ENCODE results near the gene NT5DC1. TPM values are rescaled to one million over a fixed set of nuclear protein-coding genes. Genes with fewer than 3 reads are reported as not detected.

NT5DC1 gene
- total and polyA plus RNA-seq, 2 donors (not counting 1 experiment from before 2014, with no cell fraction given): 26.4 to 54.8 TPM

- intact Hi-C loops (cut with micrococcal nuclease): no loop called here
- POLR2A ChIA-PET: no interaction called here
- DNase-seq: no peak
- Histone ChIP-seq H3K79me2 (ENCODE audit: control insufficient read depth, insufficient read depth, low read length) (no peaks in the 10 kb centered on the region), H3K4me2 (replicated peaks; ENCODE audit: low read depth, low read length, poor library complexity, severe bottlenecking) (no peak overlapping the region), H3K27ac (ENCODE audit: low read length in 2 of 2) (no peak overlapping the region), H3K27me3 (replicated peaks in 1 of 4; ENCODE audit: control extremely low read depth in 1 of 4, control insufficient read depth in 3 of 4, insufficient read depth in 4 of 4, low read length in 3 of 4) (no peaks in the 10 kb centered on the region), H3K36me3 (replicated peaks in 1 of 2; ENCODE audit: control extremely low read depth in 1 of 2, control insufficient read depth in 1 of 2, extremely low read depth in 1 of 2, insufficient read depth in 2 of 2, low read length in 1 of 2) (peaks cover 2 to 4% of the 10 kb centered on the region in 2 experiments), H3K4me3 (ENCODE audit: control extremely low read depth in 1 of 5, extremely low read depth in 1 of 5, insufficient read depth in 1 of 5, low read depth in 2 of 5, low read length in 4 of 5) (no peak overlapping the region), H3K4me1 (ENCODE audit: control insufficient read depth in 2 of 2, insufficient read depth in 2 of 2, low read length in 2 of 2) (no peaks in the 10 kb centered on the region), H3K9ac (ENCODE audit: low read length) (no peak overlapping the region), H3K9me3 (ENCODE audit: control extremely low read depth in 1 of 3, control insufficient read depth in 2 of 3, insufficient read depth in 1 of 3, low read length in 2 of 3) (peaks cover 0 to 4% (median 0%) of the 10 kb centered on the region in 3 donors), H2AFZ (ENCODE audit: insufficient read depth, low read depth, low read length, poor library complexity, severe bottlenecking) (no peak overlapping the region), H4K20me1 (ENCODE audit: control insufficient read depth, insufficient read depth, low read length, poor library complexity, severe bottlenecking) (no peaks in the 10 kb centered on the region)
- WGBS (ENCODE audit: insufficient coverage): no CpG with 5 or more reads among the region's 2 CpGs
- Mint-ChIP-seq H3K27ac (no peak overlapping the region), H3K4me1 (peaks cover 9% of the 10 kb centered on the region), H3K9me3 (ENCODE audit: insufficient read depth) (no peaks in the 10 kb centered on the region), H3K27me3 (no peaks in the 10 kb centered on the region), H3K4me3 (no peak overlapping the region)
- CTCF ChIA-PET: no interaction called here
- TF ChIP-seq CTCF (IDR thresholded peaks at IDR 0.05) (no peak), EZH2 (IDR thresholded peaks at IDR 0.05; ENCODE audit: borderline replicate concordance, insufficient read depth, low read depth, low read length, poor library complexity, severe bottlenecking) (no peak)
- no peak for ATAC-seq (ENCODE audit: low read depth)
Measured at GRCh38 chr6:116154887-116155286, 54.2 kb downstream of the NT5DC1 start.

- ChIA-PET POLR2A (no interaction called here), CTCF (interaction anchor here (1.4 kb wide), 1 partner anchor 61 kb away, joined by 4 read pairs; no protein-coding TSS in a partner anchor)
- Histone ChIP-seq H4K20me1 (ENCODE audit: control insufficient read depth, insufficient read depth, low read length, poor library complexity, severe bottlenecking) (no peaks in the 10 kb centered on the region), H3K9ac (ENCODE audit: low read length) (no peak overlapping the region), H3K27ac (ENCODE audit: low read length in 2 of 2) (no peak overlapping the region), H3K27me3 (replicated peaks in 1 of 4; ENCODE audit: control extremely low read depth in 1 of 4, control insufficient read depth in 3 of 4, insufficient read depth in 4 of 4, low read length in 3 of 4) (no peaks in the 10 kb centered on the region), H2AFZ (ENCODE audit: insufficient read depth, low read depth, low read length, poor library complexity, severe bottlenecking) (no peak overlapping the region), H3K9me3 (ENCODE audit: control extremely low read depth in 1 of 3, control insufficient read depth in 2 of 3, insufficient read depth in 1 of 3, low read length in 2 of 3) (peaks cover 0 to 4% (median 0%) of the 10 kb centered on the region in 3 donors), H3K4me2 (replicated peaks; ENCODE audit: low read depth, low read length, poor library complexity, severe bottlenecking) (no peak overlapping the region), H3K79me2 (ENCODE audit: control insufficient read depth, insufficient read depth, low read length) (no peaks in the 10 kb centered on the region), H3K4me3 (ENCODE audit: control extremely low read depth in 1 of 5, extremely low read depth in 1 of 5, insufficient read depth in 1 of 5, low read depth in 2 of 5, low read length in 4 of 5) (no peak overlapping the region), H3K4me1 (ENCODE audit: control insufficient read depth in 2 of 2, insufficient read depth in 2 of 2, low read length in 2 of 2) (no peaks in the 10 kb centered on the region), H3K36me3 (replicated peaks in 1 of 2; ENCODE audit: control extremely low read depth in 1 of 2, control insufficient read depth in 1 of 2, extremely low read depth in 1 of 2, insufficient read depth in 2 of 2, low read length in 1 of 2) (peaks cover 2 to 4% of the 10 kb centered on the region in 2 experiments)
- H3K9me3 Mint-ChIP-seq (ENCODE audit: insufficient read depth): no peaks in the 10 kb centered on the region
- H3K4me3 Mint-ChIP-seq: no peak overlapping the region
- H3K27ac Mint-ChIP-seq: no peak overlapping the region
- TF ChIP-seq EZH2 (IDR thresholded peaks at IDR 0.05; ENCODE audit: borderline replicate concordance, insufficient read depth, low read depth, low read length, poor library complexity, severe bottlenecking) (no peak), CTCF (IDR thresholded peaks at IDR 0.05) (no peak)
- intact Hi-C loops (cut with micrococcal nuclease): no loop called here
- 42% methylated on average over 2 of the region's 7 CpGs for WGBS (ENCODE audit: insufficient coverage)
- no peak for ATAC-seq (ENCODE audit: low read depth)
- no peak for DNase-seq
- H3K27me3 Mint-ChIP-seq: no peaks in the 10 kb centered on the region
- peaks cover 11% of the 10 kb centered on the region for H3K4me1 Mint-ChIP-seq
Measured at GRCh38 chr6:116156405-116157326, 56.0 kb downstream of the NT5DC1 start.
